GM12801 (cell line): Measurements from ENCODE around the gene ATG101.

Source experiments
- CTCF ChIP-seq: IDR thresholded peaks from one replicate; pipeline ENCODE4 v1.5.1; 2011; ENCODE audit warnings: control low read depth; ENCODE audit not compliant: insufficient read length; ENCODE audit errors: extremely low read depth

Gene ATG101

DNA sequence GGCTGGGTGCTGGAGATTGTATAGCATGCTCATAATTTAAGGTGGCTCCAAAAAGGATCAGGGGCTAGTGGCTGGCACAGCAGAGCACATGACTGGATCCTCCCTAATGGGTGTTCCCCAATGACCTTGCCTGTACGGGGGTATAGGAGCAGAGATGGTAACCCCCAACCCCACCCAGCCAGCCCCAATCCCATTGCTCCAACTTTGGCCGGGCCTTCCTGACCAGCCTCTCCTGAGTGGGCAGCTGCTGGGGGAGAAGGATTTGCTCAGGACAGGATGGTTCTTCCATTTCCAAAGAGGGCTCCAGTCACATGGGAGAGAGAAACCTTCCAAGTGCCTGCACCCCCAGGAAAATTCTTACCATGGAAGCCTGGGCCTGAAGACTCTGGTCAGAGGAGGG, 33.9 kb upstream of the ATG101 start:
- TF ChIP-seq CTCF, result no peak

DNA sequence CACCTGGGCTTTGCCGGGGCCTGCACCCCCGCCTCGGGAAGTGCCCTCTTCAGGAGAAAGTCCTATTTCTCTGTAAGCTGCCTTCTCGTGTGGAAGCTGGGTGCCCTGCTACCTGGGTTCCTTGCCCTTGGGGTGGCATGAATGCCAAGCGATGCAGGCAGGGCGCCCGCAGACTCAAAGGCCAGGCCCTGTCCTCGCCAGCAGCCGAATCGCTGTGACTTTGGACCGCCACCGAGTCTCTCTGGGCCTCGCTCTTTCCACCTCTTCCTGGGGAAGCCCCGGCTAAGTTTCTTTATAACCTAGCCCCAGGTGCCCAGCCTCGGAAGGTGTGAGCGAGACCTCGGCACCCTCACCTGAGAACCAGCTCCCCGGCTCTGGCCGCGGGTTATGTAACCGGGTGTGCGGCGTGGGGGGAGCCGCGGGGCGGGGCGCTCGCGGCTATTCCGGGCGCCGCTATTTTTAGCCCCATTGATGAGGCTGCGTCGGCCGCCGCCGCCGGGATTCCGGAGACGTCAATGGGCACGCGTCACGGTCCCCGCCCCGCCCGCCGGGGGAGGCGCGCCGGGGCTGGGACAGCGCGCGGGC, 33.1 kb upstream of the ATG101 start:
- no peak for TF ChIP-seq CTCF

DNA sequence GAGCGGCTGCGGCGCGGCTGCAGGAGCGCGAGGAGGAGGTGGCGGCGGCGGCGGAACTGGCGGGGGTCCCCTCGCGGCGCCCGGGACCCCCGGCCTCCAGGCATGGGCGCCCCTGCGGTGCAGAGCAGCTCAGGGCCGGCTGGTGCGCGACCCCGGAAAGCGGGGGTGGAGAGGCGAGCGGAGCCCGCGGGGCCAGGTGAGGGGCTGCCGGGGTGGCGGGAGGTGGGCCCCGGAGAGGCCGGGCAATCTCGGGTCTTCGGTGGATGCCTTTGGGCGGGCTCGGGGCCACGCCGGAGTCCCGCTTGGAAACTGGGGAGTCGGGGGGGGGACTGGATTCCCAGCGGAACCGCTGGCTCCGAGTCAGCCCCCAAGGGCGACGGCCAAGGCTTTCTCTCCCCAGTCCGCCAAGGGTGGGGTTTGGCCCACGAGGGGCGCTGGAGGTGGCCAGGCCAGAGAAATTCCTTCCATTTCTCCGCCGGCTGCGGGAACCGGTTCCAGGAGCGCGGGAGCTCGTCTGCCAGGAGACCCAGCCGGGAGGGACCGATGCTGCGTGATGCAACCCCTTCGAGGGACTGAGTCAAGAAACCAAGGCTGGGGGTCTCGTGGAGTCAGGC, 32.4 kb upstream of the ATG101 start:
- no peak for TF ChIP-seq CTCF

GRCh38 chr12:52038447-52038846, 31.3 kb upstream of the ATG101 start:
- TF ChIP-seq CTCF, result no peak

- no peak for TF ChIP-seq CTCF
Measured at GRCh38 chr12:52041035-52041434, 28.7 kb upstream of the ATG101 start.

- no peak for TF ChIP-seq CTCF
Measured at GRCh38 chr12:52041695-52042123, 28.1 kb upstream of the ATG101 start.

DNA sequence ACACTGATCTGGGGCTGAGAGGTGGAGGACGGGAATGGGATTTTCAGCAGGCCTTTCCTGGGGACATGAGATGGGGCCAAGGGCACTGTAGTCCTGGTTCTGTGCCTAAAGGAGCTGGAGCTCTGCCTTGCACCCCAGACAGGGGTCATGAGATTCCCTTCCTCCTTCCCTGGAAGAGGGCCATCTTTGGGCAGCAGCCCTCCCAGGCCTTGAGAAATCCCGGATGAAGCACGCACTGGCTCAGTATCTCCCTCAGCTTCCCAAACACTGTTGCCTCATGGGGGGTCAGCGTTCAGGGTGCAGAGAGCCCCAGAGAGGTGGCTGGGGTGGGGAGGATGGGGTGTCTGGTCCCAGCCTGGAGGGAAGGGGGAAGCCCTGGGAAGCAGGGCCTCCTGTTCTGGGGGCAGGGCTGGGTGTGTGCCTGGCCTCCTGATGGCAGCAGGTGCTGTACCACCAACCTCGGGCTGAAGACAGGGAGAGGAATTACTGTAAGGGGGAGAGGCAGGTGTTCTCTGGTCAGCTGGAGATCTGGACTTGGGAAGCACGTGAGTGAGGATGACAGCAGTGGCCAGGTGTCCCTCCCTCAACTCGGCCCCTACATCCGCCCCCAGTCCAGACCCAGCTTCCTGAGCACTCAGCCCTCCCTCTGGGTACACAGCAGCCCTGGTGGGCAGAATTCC, 26.9 kb upstream of the ATG101 start:
- no peak for TF ChIP-seq CTCF
